Fibroblast of skin of abdomen (primary cell): Measurements from ENCODE around the gene PCDHB16.
A peak's percentile ranks its signal among the peaks of the same experiment; 100 is the strongest.
"Not testable (repeated sequence)": the region's sequence is repeated elsewhere in the genome, so short reads cannot be mapped to it uniquely, and the experiment has no call there.

Source experiments
- DNase-seq: peaks from one replicate; pipeline ENCODE4 v3.0.0-alpha.2; 2013

The PCDHB16 gene

GRCh38 chr5:141184117-141184855, 2.1 kb downstream of the PCDHB16 start:
- not testable (repeated sequence) for DNase-seq

GRCh38 chr5:141186897-141187512, 4.8 kb downstream of the PCDHB16 start, which contains the start of gene PCDHB9:
PCDHB9 (plus strand) TSS chr5:141187161; CDS start chr5:141187319, 158 bp downstream.
- DNase-seq: no peak

DNA sequence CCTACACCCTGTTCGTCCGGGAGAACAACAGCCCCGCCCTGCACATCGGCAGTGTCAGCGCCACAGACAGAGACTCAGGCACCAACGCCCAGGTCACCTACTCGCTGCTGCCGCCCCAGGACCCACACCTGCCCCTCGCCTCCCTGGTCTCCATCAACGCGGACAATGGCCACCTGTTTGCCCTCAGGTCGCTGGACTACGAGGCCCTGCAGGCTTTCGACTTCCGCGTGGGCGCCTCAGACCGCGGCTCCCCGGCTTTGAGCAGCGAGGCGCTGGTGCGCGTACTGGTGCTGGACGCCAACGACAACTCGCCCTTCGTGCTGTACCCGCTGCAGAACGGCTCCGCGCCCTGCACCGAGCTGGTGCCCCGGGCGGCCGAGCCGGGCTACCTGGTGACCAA, 6.5 kb downstream of the PCDHB16 start:
- DNase-seq: not testable (repeated sequence)

DNA sequence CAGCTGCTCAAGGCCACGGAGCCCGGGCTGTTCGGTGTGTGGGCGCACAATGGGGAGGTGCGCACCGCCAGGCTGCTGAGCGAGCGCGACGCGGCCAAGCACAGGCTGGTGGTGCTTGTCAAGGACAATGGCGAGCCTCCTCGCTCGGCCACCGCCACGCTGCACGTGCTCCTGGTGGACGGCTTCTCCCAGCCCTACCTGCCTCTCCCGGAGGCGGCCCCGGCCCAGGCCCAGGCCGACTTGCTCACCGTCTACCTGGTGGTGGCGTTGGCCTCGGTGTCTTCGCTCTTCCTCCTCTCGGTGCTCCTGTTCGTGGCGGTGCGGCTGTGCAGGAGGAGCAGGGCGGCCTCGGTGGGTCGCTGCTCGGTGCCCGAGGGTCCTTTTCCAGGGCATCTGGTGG, 6.9 kb downstream of the PCDHB16 start:
- DNase-seq: not testable (repeated sequence)

DNA sequence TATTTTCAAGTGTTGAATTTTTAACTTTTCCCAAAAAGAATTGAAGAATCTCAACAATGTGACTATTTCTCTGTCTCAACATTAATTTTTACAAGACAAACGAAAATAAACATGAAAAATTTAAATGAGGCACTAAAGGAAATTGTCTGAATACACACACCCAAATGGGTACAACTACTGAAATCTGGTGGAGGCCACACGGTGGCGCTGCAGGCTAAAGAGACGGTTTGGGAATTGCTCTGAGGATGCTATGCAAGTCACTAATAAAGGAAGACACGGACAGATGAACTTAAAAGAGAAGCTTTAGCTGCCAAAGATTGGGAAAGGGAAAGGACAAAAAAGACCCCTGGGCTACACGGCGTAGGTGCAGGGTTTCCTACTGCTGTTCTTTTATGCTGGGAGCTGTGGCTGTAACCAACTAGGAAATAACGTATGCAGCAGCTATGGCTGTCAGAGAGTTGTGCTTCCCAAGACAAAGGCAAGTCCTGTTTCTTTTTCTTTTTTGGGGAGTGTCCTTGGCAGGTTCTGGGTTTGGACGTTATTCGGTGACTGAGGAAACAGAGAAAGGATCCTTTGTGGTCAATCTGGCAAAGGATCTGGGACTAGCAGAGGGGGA, 10.0 kb downstream of the PCDHB16 start, which contains the start of gene PCDHB10:
PCDHB10 (plus strand) TSS at position 244 of the 616 bp plus-strand sequence; CDS start at position 444, 200 bp downstream.
- no peak for DNase-seq

GRCh38 chr5:141194332-141194731, 12.1 kb downstream of the PCDHB16 start:
- not testable (repeated sequence) for DNase-seq

GRCh38 chr5:141196363-141196762, 14.2 kb downstream of the PCDHB16 start:
- no peak for DNase-seq

GRCh38 chr5:141199359-141200235, 17.4 kb downstream of the PCDHB16 start, which contains the start of gene PCDHB11:
PCDHB11 (plus strand) TSS chr5:141199627; CDS start chr5:141199775, 148 bp downstream.
- no peak for DNase-seq

GRCh38 chr5:141201126-141201525, 18.9 kb downstream of the PCDHB16 start:
- DNase-seq: not testable (repeated sequence)

DNA sequence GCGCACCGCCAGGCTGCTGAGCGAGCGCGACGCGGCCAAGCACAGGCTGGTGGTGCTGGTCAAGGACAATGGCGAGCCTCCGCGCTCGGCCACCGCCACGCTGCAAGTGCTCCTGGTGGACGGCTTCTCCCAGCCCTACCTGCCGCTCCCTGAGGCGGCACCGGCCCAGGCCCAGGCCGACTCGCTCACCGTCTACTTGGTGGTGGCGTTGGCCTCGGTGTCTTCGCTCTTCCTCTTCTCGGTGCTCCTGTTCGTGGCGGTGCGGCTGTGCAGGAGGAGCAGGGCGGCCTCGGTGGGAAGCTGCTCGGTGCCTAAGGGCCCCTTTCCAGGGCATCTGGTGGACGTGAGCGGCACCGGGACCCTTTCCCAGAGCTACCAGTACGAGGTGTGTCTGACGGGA, 19.5 kb downstream of the PCDHB16 start:
- not testable (repeated sequence) for DNase-seq

GRCh38 chr5:141208478-141208877, 26.3 kb downstream of the PCDHB16 start, which contains the start of gene PCDHB12:
PCDHB12 (plus strand) TSS chr5:141208719; CDS start chr5:141208908, 189 bp downstream.
- DNase-seq: no peak

GRCh38 chr5:141210281-141210680, 28.1 kb downstream of the PCDHB16 start:
- not testable (repeated sequence) for DNase-seq

- DNase-seq: not testable (repeated sequence)
Observed at GRCh38 chr5:141210849-141211248, 28.7 kb downstream of the PCDHB16 start.

DNA sequence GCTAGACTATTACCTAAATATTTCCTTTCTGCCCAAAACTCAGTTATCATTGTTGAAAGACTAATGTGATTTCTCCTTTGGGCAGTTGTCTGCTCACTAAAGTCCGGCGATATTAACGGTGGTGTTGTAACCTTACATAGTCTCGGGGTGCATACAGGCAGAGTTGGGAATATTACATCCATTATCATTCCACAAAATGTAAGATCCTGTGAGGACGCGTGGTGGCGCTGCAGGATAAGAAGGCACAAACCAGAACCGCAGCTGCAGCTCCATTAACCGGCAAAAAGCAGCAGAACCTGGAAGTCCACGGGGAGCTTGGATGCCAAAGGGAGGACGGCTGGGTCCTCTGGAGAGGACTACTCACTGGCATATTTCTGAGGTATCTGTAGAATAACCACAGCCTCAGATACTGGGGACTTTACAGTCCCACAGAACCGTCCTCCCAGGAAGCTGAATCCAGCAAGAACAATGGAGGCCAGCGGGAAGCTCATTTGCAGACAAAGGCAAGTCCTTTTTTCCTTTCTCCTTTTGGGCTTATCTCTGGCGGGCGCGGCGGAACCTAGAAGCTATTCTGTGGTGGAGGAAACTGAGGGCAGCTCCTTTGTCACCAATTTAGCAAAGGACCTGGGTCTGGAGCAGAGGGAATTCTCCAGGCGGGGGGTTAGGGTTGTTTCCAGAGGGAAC, 31.6 kb downstream of the PCDHB16 start, which contains the start of gene PCDHB13:
PCDHB13 (plus strand) TSS at position 264 of the 684 bp plus-strand sequence; CDS start at position 469, 205 bp downstream.
- not testable (repeated sequence) for DNase-seq

DNA sequence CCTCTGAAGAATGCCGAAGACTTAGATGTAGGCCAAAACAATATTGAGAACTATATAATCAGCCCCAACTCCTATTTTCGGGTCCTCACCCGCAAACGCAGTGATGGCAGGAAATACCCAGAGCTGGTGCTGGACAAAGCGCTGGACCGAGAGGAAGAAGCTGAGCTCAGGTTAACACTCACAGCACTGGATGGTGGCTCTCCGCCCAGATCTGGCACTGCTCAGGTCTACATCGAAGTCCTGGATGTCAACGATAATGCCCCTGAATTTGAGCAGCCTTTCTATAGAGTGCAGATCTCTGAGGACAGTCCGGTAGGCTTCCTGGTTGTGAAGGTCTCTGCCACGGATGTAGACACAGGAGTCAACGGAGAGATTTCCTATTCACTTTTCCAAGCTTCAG, 32.4 kb downstream of the PCDHB16 start:
- DNase-seq: not testable (repeated sequence)

DNA sequence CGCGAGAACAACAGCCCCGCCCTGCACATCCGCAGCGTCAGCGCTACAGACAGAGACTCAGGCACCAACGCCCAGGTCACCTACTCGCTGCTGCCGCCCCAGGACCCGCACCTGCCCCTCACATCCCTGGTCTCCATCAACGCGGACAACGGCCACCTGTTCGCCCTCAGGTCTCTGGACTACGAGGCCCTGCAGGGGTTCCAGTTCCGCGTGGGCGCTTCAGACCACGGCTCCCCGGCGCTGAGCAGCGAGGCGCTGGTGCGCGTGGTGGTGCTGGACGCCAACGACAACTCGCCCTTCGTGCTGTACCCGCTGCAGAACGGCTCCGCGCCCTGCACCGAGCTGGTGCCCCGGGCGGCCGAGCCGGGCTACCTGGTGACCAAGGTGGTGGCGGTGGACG, 33.3 kb downstream of the PCDHB16 start:
- DNase-seq: not testable (repeated sequence)

DNA sequence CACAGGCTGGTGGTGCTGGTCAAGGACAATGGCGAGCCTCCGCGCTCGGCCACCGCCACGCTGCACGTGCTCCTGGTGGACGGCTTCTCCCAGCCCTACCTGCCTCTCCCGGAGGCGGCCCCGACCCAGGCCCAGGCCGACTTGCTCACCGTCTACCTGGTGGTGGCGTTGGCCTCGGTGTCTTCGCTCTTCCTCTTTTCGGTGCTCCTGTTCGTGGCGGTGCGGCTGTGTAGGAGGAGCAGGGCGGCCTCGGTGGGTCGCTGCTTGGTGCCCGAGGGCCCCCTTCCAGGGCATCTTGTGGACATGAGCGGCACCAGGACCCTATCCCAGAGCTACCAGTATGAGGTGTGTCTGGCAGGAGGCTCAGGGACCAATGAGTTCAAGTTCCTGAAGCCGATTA, 33.8 kb downstream of the PCDHB16 start:
- DNase-seq: not testable (repeated sequence)

- peak; percentile 4 for DNase-seq
Observed at GRCh38 chr5:141223112-141223783, 41.1 kb downstream of the PCDHB16 start, which contains the start of gene PCDHB14. PCDHB14 (plus strand) TSS chr5:141223343; CDS start chr5:141223506, 163 bp downstream.

DNA sequence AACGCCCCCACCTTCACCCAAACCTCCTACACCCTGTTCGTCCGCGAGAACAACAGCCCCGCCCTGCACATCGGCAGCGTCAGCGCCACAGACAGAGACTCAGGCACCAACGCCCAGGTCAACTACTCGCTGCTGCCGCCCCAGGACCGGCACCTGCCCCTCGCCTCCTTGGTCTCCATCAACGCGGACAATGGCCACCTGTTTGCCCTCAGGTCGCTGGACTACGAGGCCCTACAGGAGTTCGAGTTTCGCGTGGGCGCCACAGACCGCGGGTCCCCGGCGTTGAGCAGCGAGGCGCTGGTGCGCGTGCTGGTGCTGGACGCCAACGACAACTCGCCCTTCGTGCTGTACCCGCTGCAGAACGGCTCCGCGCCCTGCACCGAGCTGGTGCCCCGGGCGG, 42.7 kb downstream of the PCDHB16 start:
- not testable (repeated sequence) for DNase-seq

GRCh38 chr5:141225421-141225820, 43.2 kb downstream of the PCDHB16 start:
- DNase-seq: not testable (repeated sequence)
